IMR-90 (cell line): ENCODE results near the gene SLC25A3. TPM values are rescaled to one million over a fixed set of nuclear protein-coding genes. Genes with fewer than 3 reads are reported as not detected.

Experiments
- ATAC-seq: fragments of 200-7000 bp; cut with Tn5 transposase; 2 replicates; pipeline ENCODE4 v1.9.1; 2020; ENCODE audit warnings: low read depth, mild to moderate bottlenecking, moderate library complexity
- BruUV-seq: library from RNA; stranded (reverse); fragments of 400-500 nt; replicated peaks from 2 replicates; lab custom pipeline; 2021; lab: Mats Ljungman, UMichigan
- CTCF ChIA-PET: fragments of 300-600 bp; formaldehyde crosslinking; extraction: SDS; loops from one replicate; lab custom pipeline; 2021; ENCODE audit warnings: antibody characterized with exemption; lab: Yijun Ruan, JAX
- POLR2A ChIA-PET: fragments of 300-600 bp; sonication (Branson Sonifier 250); formaldehyde crosslinking; loops from one replicate; lab custom pipeline; 2022; ENCODE audit warnings: antibody characterized with exemption; ENCODE audit not compliant: unreplicated experiment; lab: Charles Lee
- DNase-seq: peaks from one replicate; pipeline ENCODE4 v3.0.0; 2013
- H2AFZ ChIP-seq: replicated peaks from 2 replicates; pipeline ENCODE3; 2013; ENCODE audit warnings: low read length, mild to moderate bottlenecking; ENCODE audit not compliant: poor library complexity
- H2AK5ac ChIP-seq: 2 replicates; pipeline ENCODE4 v1.6.1; 2013; ENCODE audit warnings: low read depth, low read length, inconsistent platforms
- H2AK9ac ChIP-seq: replicated peaks from 2 replicates; pipeline ENCODE3; 2013; ENCODE audit warnings: mild to moderate bottlenecking, low read depth, low read length, moderate library complexity; ENCODE audit not compliant: poor library complexity
- H2BK120ac ChIP-seq: 2 replicates; pipeline ENCODE4 v1.6.1; 2013; ENCODE audit warnings: low read depth, low read length, inconsistent platforms
- H2BK15ac ChIP-seq: 3 replicates; pipeline ENCODE4 v1.6.1; 2013; ENCODE audit warnings: low read depth, low read length, inconsistent platforms
- H2BK20ac ChIP-seq: 2 replicates; pipeline ENCODE4 v1.6.1; 2013; ENCODE audit warnings: low read depth, mild to moderate bottlenecking, inconsistent platforms, low read length, moderate library complexity
- H2BK5ac ChIP-seq: 2 replicates; pipeline ENCODE4 v1.6.1; 2013; ENCODE audit warnings: mild to moderate bottlenecking, low read depth, low read length, inconsistent platforms; ENCODE audit not compliant: poor library complexity, severe bottlenecking
- H3K14ac ChIP-seq: replicated peaks from 2 replicates; pipeline ENCODE4 v1.6.1; 2013; ENCODE audit warnings: low read depth, low read length, inconsistent platforms
- H3K18ac ChIP-seq: 2 replicates; pipeline ENCODE4 v1.6.1; 2013; ENCODE audit warnings: low read depth, low read length, control low read depth
- H3K23ac ChIP-seq: 2 replicates; pipeline ENCODE4 v1.6.1; 2013; ENCODE audit warnings: low read depth, low read length, inconsistent platforms
- H3K27ac ChIP-seq: 2 replicates; pipeline ENCODE4 v1.5.1; 2013; ENCODE audit warnings: mild to moderate bottlenecking, control low read depth, low read length; ENCODE audit not compliant: insufficient read depth
- H3K27me3 ChIP-seq: 2 replicates; pipeline ENCODE4 v1.6.1; 2013; ENCODE audit warnings: low read length; ENCODE audit not compliant: control insufficient read depth, insufficient read depth
- H3K36me3 ChIP-seq: 2 replicates; pipeline ENCODE4 v1.6.1; 2013; ENCODE audit warnings: low read length, mixed read lengths; ENCODE audit not compliant: control insufficient read depth, insufficient read depth
- H3K4ac ChIP-seq: 2 replicates; pipeline ENCODE4 v1.6.1; 2013; ENCODE audit warnings: low read depth, low read length, inconsistent platforms
- H3K4me1 ChIP-seq: 2 replicates; pipeline ENCODE4 v1.6.1; 2013; ENCODE audit warnings: low read length, mixed read lengths; ENCODE audit not compliant: control insufficient read depth, insufficient read depth
- H3K4me2 ChIP-seq: 2 replicates; pipeline ENCODE4 v1.6.1; 2013; ENCODE audit warnings: low read depth, mild to moderate bottlenecking, control low read depth, low read length, moderate library complexity
- H3K4me3 ChIP-seq: 2 replicates; pipeline ENCODE4 v1.5.1; 2013; ENCODE audit warnings: low read depth, mild to moderate bottlenecking, control low read depth, low read length, moderate library complexity; ENCODE audit not compliant: insufficient read depth
- H3K56ac ChIP-seq: 2 replicates; pipeline ENCODE4 v1.6.1; 2013; ENCODE audit warnings: low read length, inconsistent platforms; ENCODE audit not compliant: insufficient read depth; ENCODE audit errors: extremely low read depth
- H3K79me1 ChIP-seq, 2 experiments: 2 replicates each; pipeline ENCODE4 v1.6.1; 2013; ENCODE audit warnings: low read length in 2 of 2, inconsistent platforms in 1 of 2, low read depth in 1 of 2
- H3K9ac ChIP-seq: 2 replicates; pipeline ENCODE4 v1.6.1; 2013; ENCODE audit warnings: low read depth, low read length, control low read depth
- H3K9me1 ChIP-seq: 2 replicates; pipeline ENCODE4 v1.6.1; 2013; ENCODE audit warnings: low read length, inconsistent platforms; ENCODE audit not compliant: insufficient read depth
- H3K9me3 ChIP-seq: 2 replicates; pipeline ENCODE4 v1.6.1; 2013; ENCODE audit warnings: low read length; ENCODE audit not compliant: control insufficient read depth, insufficient read depth
- H4K20me1 ChIP-seq: 2 replicates; pipeline ENCODE4 v1.6.1; 2013; ENCODE audit warnings: low read length, inconsistent platforms; ENCODE audit not compliant: insufficient read depth
- H4K5ac ChIP-seq: 2 replicates; pipeline ENCODE4 v1.6.1; 2013; ENCODE audit warnings: mild to moderate bottlenecking, low read depth, low read length, control low read depth
- H4K8ac ChIP-seq, 2 experiments: 2 replicates each; pipeline ENCODE4 v1.6.1; 2013; ENCODE audit warnings: low read depth in 2 of 2, low read length in 2 of 2, control low read depth in 1 of 2, inconsistent platforms in 1 of 2
- H4K91ac ChIP-seq: 2 replicates; pipeline ENCODE4 v1.6.1; 2013; ENCODE audit warnings: low read depth, low read length, inconsistent platforms; ENCODE audit not compliant: insufficient read depth
- CEBPB ChIP-seq: IDR thresholded peaks from 2 replicates; pipeline ENCODE4 v1.6.1; 2012; ENCODE audit warnings: low read depth, low read length, improper control_type of control experiment
- CHD1 ChIP-seq: IDR thresholded peaks from 2 replicates; pipeline ENCODE4 v1.6.1; 2012; ENCODE audit warnings: low read depth, low read length, improper control_type of control experiment
- RAD21 ChIP-seq: IDR thresholded peaks from 2 replicates; pipeline ENCODE4 v1.6.1; 2012; ENCODE audit warnings: low read length, improper control_type of control experiment
- SMC3 ChIP-seq: fragments of 150-350 bp; IDR thresholded peaks from 2 replicates; pipeline ENCODE4 v1.6.1; 2016; ENCODE audit warnings: low read depth, mild to moderate bottlenecking, antibody characterized with exemption, low read length, moderate library complexity
- WGBS, 2 experiments: methylation state at CpG; one replicate each; pipeline versions ENCODE4 v1.1.5 to v1.1.7; 2013; ENCODE audit warnings: missing lambda C conversion rate in 2 of 2; ENCODE audit not compliant: insufficient read length in 1 of 2; ENCODE audit errors: extremely low coverage in 2 of 2; 5-methylcytosine and 5-hydroxymethylcytosine counted together
- dilution Hi-C: fragments of 300-500 bp; cut with HindIII; formaldehyde crosslinking; loops from one replicate; pipeline ENCODE4 v1.14.3; 2018; ENCODE audit warnings: low sequenced_read_pairs; ENCODE audit not compliant: unreplicated experiment
- in situ Hi-C: fragments of 300-500 bp; cut with MboI; formaldehyde crosslinking; loops from 3 replicates; pipeline ENCODE4 v1.14.3; 2019; ENCODE audit warnings: low sequenced_read_pairs, inconsistent platforms, mixed read lengths
- intact Hi-C: fragments of 100-400 bp; cut with micrococcal nuclease; formaldehyde crosslinking; loops from 2 replicates; pipeline ENCODE4 v1.10.0; 2022
- polyA plus RNA-seq, 3 experiments: library from polyadenylated mRNA; depleted of rRNA; stranded (reverse); fragments of >200 nt; gene quantifications; 2 replicates each; pipeline ENCODE4 v1.2.3, GENCODE V29; 2012; ENCODE audit warnings: low replicate concordance in 1 of 3
- total RNA-seq: library from RNA; depleted of rRNA; stranded (reverse); fragments of >200 nt; gene quantifications from 2 replicates; pipeline ENCODE4 v1.2.3, GENCODE V29; 2012
- TF ChIP-seq, protein P1 (sequence below): conservative IDR thresholded peaks from 2 replicates; pipeline ENCODE4 v1.5.1; 2012; ENCODE audit warnings: mild to moderate bottlenecking, low read depth, low read length, improper control_type of control experiment
- TF ChIP-seq, protein P2 (sequence below): fragments of 150-350 bp; IDR thresholded peaks from 2 replicates; pipeline ENCODE4 v1.6.1; 2016; ENCODE audit warnings: low read depth, mild to moderate bottlenecking, low read length, moderate library complexity, borderline replicate concordance

Gene SLC25A3
- total and polyA plus RNA-seq, 2 of the 4 experiments (the other 2 are of a cell fraction): 657 to 861 TPM

DNA sequence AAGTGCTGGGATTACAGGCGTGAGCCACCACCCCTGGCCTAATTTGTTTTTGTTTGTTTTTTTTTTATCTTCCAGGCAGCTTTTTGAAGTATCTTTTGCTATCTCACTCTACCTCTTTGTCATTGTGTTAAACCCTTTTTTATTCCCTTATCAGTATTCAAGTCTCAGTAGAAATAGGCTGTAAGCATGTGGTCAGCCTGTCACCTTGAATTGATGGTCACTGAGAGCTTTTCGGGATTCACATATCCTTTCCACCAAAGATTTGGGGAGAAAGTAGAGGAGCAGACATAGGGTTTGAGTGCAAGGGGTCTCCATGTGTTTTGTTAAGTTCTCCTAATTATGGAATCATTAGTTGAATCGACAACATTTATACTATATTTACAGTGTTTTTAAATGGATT is 41.7 kb upstream of the SLC25A3 start:
- no peak overlapping the region for H4K8ac ChIP-seq
- POLR2A ChIA-PET: no interaction called here
- no peak overlapping the region for H2AFZ ChIP-seq
- no peak overlapping the region for H2BK5ac ChIP-seq
- no peak overlapping the region for H3K9ac ChIP-seq
- no peak overlapping the region for H3K4ac ChIP-seq
- peaks cover 2% of the 10 kb centered on the region for H3K36me3 ChIP-seq
- H3K27me3 ChIP-seq: no peaks in the 10 kb centered on the region
- no peak overlapping the region for H2BK120ac ChIP-seq
- no peak overlapping the region for H2BK15ac ChIP-seq
- no peaks in the 10 kb centered on the region for H3K4me1 ChIP-seq
- peaks cover 0 to 3% of the 10 kb centered on the region in 2 experiments; a peak in 1 of 4 replicates for H3K79me1 ChIP-seq
- in situ Hi-C loops (loop anchor here (25.0 kb wide), 1 partner anchor 436 kb away; no protein-coding TSS in a partner anchor), dilution Hi-C loops (no loop called here), intact Hi-C loops (no loop called here)
- BruUV-seq: no TSS peak
- no peaks in the 10 kb centered on the region for H3K9me3 ChIP-seq
- no peak overlapping the region for H3K27ac ChIP-seq
- no peak overlapping the region for H2AK5ac ChIP-seq
- H4K91ac ChIP-seq: no peak overlapping the region
- H3K4me2 ChIP-seq: no peak overlapping the region
- H4K20me1 ChIP-seq: no peaks in the 10 kb centered on the region
- H2BK20ac ChIP-seq: no peak overlapping the region
- WGBS, 2 experiments: no CpG with 5 or more reads among the region's 3 CpGs
- H3K56ac ChIP-seq: no peak overlapping the region
- no peak overlapping the region for H3K18ac ChIP-seq
- H3K23ac ChIP-seq: no peak overlapping the region
- H3K14ac ChIP-seq: no peak overlapping the region
- TF ChIP-seq CHD1 (no peak), RAD21 (no peak), CEBPB (no peak), SMC3 (no peak)
- TF ChIP-seq, protein P1, sequence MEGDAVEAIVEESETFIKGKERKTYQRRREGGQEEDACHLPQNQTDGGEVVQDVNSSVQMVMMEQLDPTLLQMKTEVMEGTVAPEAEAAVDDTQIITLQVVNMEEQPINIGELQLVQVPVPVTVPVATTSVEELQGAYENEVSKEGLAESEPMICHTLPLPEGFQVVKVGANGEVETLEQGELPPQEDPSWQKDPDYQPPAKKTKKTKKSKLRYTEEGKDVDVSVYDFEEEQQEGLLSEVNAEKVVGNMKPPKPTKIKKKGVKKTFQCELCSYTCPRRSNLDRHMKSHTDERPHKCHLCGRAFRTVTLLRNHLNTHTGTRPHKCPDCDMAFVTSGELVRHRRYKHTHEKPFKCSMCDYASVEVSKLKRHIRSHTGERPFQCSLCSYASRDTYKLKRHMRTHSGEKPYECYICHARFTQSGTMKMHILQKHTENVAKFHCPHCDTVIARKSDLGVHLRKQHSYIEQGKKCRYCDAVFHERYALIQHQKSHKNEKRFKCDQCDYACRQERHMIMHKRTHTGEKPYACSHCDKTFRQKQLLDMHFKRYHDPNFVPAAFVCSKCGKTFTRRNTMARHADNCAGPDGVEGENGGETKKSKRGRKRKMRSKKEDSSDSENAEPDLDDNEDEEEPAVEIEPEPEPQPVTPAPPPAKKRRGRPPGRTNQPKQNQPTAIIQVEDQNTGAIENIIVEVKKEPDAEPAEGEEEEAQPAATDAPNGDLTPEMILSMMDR: no peak
- TF ChIP-seq, protein P2, sequence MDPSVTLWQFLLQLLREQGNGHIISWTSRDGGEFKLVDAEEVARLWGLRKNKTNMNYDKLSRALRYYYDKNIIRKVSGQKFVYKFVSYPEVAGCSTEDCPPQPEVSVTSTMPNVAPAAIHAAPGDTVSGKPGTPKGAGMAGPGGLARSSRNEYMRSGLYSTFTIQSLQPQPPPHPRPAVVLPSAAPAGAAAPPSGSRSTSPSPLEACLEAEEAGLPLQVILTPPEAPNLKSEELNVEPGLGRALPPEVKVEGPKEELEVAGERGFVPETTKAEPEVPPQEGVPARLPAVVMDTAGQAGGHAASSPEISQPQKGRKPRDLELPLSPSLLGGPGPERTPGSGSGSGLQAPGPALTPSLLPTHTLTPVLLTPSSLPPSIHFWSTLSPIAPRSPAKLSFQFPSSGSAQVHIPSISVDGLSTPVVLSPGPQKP: no peak
- no peak for DNase-seq
- H3K4me3 ChIP-seq: no peak overlapping the region
- no peak overlapping the region for H2AK9ac ChIP-seq
- ATAC-seq: no peak
- no peak overlapping the region for H4K5ac ChIP-seq
- H3K9me1 ChIP-seq: no peaks in the 10 kb centered on the region
- CTCF ChIA-PET: interaction anchor here (2.1 kb wide), 1 partner anchor 14 kb away, joined by 6 read pairs; no protein-coding TSS in a partner anchor
